Subcutaneous abdominal adipose tissue (tissue), 5 donors: ENCODE measurements around the gene KCNJ10.

Source experiments
- H3K27ac ChIP-seq: one replicate; pipeline ENCODE4 v1.7.0; 2013; ENCODE audit warnings: low read depth, mild to moderate bottlenecking, inconsistent platforms, low read length, moderate library complexity
- H3K27me3 ChIP-seq, 5 donors: one replicate each; pipeline ENCODE4 v1.7.0; 2013; ENCODE audit warnings: low read length in 5 of 5, inconsistent platforms in 1 of 5; ENCODE audit not compliant: control insufficient read depth in 5 of 5, insufficient read depth in 4 of 5
- H3K36me3 ChIP-seq, 5 donors: one replicate each; pipeline ENCODE4 v1.7.0; 2013; ENCODE audit warnings: low read length in 5 of 5; ENCODE audit not compliant: control insufficient read depth in 5 of 5, insufficient read depth in 5 of 5
- H3K4me1 ChIP-seq, 5 donors: one replicate each; pipeline ENCODE4 v1.7.0; 2013; ENCODE audit warnings: low read length in 5 of 5, mild to moderate bottlenecking in 3 of 5, moderate library complexity in 1 of 5; ENCODE audit not compliant: control insufficient read depth in 5 of 5, insufficient read depth in 5 of 5
- H3K4me3 ChIP-seq, 5 donors: one replicate each; pipeline ENCODE4 v1.7.0; 2013; ENCODE audit warnings: low read length in 5 of 5, low read depth in 1 of 5
- H3K9ac ChIP-seq, 5 donors: one replicate each; pipeline ENCODE4 v1.7.0; 2013; ENCODE audit warnings: low read length in 5 of 5, mild to moderate bottlenecking in 4 of 5, moderate library complexity in 3 of 5
- H3K9me3 ChIP-seq, 5 donors: one replicate each; pipeline ENCODE4 v1.7.0; 2013; ENCODE audit warnings: low read length in 5 of 5; ENCODE audit not compliant: control insufficient read depth in 5 of 5
- donor health status: healthy.
- donor health status: healthy.
- donor health status: healthy.
- donor health status: healthy.
- donor health status: healthy.

The KCNJ10 gene

DNA sequence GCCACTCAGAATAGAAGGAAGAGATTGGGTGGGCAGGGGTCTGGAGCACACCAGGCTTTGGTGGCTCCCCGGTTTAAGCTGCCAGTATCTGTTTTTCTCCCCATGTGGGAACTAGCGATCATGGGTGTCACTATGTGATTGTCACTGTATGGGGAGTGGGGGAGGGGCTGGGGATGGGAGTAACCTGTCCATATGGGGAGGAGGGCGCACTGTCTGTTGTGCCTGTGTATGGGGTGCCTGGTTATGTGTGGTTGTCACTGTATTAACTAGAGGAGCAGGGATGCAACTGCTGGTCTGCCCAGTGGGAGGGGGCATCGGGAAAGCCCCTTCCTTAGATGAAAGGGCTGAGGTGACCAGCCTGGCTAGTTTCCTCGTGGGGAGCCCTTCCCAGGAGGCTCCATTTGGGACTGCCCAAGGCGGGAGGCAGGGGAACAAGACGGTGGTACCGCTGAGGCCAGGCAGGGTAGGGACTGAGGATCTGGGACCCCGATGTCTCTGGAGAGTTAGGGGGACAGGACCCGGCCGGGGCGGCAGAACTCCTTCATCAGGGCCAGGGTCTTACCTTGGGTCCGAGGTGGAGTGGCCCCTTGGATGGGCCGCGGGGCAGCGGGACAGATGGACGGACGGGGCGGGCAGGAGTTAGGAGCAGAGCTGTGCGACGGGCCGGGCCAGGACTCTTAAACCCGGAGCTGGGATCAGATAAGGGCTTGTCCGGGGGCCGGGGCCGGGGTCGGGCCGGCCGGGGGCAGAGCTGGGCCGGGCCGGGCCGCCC, at the start of gene KCNJ10:
KCNJ10 (minus strand) TSS at position 701 of the 772 bp plus-strand sequence. CDS start 27,628 bp downstream, outside the sequence.
- H3K27ac ChIP-seq = no peak within 1 kb of the TSS

DNA sequence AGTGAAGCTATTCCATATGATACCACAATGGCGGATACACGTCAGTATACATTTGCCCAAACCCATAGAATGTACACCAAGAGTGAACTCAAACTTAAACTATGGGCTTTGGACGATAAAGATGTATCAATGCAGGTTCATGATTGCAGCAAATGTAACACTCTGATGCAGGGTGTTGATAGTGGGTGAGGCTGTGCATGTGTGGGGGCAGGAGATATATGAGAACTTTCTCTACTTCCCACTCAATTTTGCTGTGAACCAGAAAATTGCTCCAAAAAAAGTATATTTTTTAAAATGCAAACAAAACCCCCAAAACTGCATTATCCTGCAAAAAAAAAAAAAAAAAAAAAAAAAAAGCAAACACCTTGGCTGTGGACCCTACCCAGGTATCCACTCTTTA, 49.0 kb upstream of the KCNJ10 start:
- H3K9ac ChIP-seq = no peak overlapping the region
- no peaks in the 10 kb centered on the region for H3K36me3 ChIP-seq
- peaks cover 0 to 41% (median 34%) of the 10 kb centered on the region in 5 donors for H3K4me1 ChIP-seq
- no peak overlapping the region for H3K4me3 ChIP-seq
- H3K27me3 ChIP-seq = no peaks in the 10 kb centered on the region
- no peaks in the 10 kb centered on the region for H3K9me3 ChIP-seq
- no peak overlapping the region for H3K27ac ChIP-seq

More for the DNA sequence above, at the start of gene KCNJ10:
- H3K27me3 ChIP-seq = peaks cover 0 to 13% (median 3%) of the 10 kb centered on the region in 5 donors
- H3K9me3 ChIP-seq = no peaks in the 10 kb centered on the region
- H3K4me3 ChIP-seq = peak within 1 kb of the TSS; percentile 65 to 85 (median 79)
- no peaks in the 10 kb centered on the region for H3K36me3 ChIP-seq
- H3K9ac ChIP-seq = peak within 1 kb of the TSS in 4 of 5 donors; percentile 5 to 60 (median 42)
- peaks cover 3 to 11% (median 10%) of the 10 kb centered on the region in 5 donors for H3K4me1 ChIP-seq

DNA sequence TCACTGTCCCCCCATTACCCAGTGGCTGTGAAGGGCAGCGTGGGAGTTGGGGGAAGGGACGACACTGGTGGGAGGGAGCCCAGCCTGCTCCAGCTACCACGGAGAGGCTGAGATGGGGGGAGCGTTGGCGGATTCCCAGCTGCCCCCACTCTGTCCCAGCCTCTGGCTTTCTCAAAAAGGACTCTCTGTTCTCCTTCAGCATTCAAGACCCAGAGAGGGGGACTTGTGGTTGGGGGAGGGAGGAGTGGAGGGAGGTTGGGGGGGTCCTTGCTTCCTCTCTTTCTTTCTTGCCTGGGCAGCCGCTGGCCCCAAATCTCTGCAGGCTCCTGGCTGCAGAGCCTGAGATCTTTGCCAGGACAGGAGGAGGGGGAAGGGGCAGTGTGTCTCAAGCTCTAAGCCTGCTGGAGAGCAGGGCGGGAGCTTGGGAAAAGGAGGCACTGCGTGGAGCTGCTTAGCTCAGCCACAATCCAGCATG, 47.8 kb upstream of the KCNJ10 start:
- H3K9ac ChIP-seq = no peak overlapping the region
- peak overlapping the region; percentile 62 for H3K27ac ChIP-seq
- peaks cover 2 to 51% (median 44%) of the 10 kb centered on the region in 5 donors for H3K4me1 ChIP-seq
- H3K36me3 ChIP-seq = no peaks in the 10 kb centered on the region
- no peaks in the 10 kb centered on the region for H3K27me3 ChIP-seq
- H3K4me3 ChIP-seq = peak overlapping the region in 2 of 5 donors; percentile 45 to 48
- no peaks in the 10 kb centered on the region for H3K9me3 ChIP-seq

DNA sequence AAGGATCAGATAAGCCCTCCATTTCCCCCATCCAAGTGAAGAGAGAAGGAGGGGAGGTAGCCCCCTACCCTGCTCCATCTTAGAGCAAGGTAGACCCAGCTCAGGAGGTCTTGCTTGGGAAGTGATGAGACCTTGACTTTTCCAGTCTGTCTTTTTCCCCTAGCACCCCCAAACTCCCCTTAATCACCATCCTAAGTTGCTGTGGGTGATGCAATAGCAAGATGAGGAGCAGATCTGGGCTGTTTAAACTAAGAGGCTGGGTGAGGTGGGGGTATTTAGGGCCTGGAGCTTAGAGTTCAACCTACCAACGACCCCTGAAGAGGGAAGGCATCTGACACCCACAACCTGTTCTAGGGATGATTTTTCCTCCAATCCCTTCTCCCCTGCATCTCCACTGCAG, 47.3 kb upstream of the KCNJ10 start:
- Histone ChIP-seq H3K4me3 (peak overlapping the region in 2 of 5 donors; percentile 45 to 48), H3K4me1 (peaks cover 4 to 55% (median 49%) of the 10 kb centered on the region in 5 donors), H3K36me3 (no peaks in the 10 kb centered on the region), H3K27me3 (no peaks in the 10 kb centered on the region), H3K9ac (peak overlapping the region in 1 of 5 donors; percentile 7), H3K27ac (peak overlapping the region; percentile 62), H3K9me3 (no peaks in the 10 kb centered on the region)

DNA sequence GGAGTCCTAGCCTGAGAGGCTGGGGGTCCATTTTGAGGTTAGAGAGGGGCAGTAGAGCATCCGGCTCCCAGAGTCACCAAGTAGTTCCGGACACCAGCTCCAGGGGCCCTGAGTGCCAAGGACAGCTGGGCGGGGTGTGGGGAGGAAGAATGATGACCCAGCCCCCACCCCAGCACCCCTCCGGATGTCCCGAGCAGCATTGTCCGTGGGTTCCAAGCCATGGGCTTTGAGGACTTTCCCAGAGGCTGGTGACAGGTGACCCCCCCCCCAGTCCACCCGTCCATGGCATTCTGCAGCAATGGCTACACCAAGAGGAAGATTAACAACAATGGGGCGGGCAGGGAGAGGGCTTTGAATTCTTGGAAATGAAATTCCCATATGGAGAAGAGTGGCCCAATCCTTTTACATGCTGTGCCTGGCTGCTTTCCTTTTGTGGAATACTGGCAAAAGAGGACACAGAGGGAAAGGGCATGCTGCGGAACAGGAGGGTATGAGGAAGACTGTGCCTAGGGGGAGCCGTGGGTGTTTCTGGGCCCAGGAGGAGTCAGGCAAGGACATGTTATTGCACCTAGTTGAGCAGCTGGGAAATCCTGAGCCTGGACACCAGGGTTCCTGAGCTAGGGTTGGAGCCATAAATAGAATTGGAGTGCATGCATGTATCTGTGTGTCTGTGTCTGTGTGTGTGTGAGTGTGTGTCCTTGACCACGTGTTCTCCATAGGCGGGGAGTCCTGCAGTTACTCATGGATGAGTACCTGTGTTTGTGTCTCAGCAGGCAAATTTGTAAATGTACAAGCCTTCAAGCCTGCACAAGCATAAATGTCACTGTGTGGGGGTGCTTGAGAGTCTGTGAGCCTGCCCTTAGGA, 46.6 kb upstream of the KCNJ10 start:
- H3K9ac ChIP-seq = peak overlapping the region in 3 of 5 donors; percentile 29 to 43 (median 32)

DNA sequence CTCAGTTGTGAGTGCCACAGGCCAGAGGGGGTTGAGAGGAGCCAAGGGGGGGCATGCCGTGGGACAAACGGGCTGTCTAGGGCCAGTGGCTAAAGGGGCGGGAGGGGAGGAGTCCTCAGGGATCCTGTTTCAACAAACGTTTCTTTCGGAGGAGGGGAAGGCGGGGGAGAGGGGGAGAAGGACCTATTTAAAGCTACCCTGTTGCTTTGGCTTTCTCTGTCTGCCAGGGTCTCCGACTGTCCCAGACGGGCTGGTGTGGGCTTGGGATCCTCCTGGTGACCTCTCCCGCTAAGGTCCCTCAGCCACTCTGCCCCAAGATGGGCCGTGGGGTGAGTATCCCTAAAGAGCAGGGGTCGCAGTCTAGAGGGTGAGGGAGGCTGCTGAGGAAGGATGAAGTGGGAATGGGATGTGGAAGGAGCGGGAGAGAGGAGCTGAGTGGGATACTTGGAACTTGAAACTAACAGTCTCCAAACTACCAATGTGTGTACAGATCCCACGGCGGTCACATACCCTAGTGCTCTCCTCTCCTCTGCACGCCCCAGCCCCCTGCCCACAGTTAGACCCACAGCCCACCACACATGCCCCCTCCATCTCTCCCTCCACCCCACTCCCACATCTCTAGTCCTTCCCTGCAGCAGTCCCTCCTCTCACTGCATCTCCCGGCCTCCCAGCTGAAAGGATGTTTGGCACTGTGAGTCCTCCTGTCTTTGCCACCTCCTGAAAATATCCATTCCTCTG, 45.8 kb upstream of the KCNJ10 start, which contains the start of gene ATP1A2:
ATP1A2 (plus strand) TSS at position 215 of the 738 bp plus-strand sequence; CDS start at position 318, 103 bp downstream.
- no peaks in the 10 kb centered on the region for H3K9me3 ChIP-seq
- no peaks in the 10 kb centered on the region for H3K27me3 ChIP-seq
- peaks cover 4 to 58% (median 50%) of the 10 kb centered on the region in 5 donors for H3K4me1 ChIP-seq
- H3K36me3 ChIP-seq = no peaks in the 10 kb centered on the region
- peak within 1 kb of the TSS in 3 of 5 donors; percentile 29 to 63 (median 43) for H3K9ac ChIP-seq
- H3K27ac ChIP-seq = peak within 1 kb of the TSS; percentile 62
- H3K4me3 ChIP-seq = peak within 1 kb of the TSS; percentile 17 to 48 (median 43)

More for the DNA sequence above, 46.6 kb upstream of the KCNJ10 start:
- peak overlapping the region; percentile 62 for H3K27ac ChIP-seq
- peaks cover 4 to 58% (median 50%) of the 10 kb centered on the region in 5 donors for H3K4me1 ChIP-seq
- H3K27me3 ChIP-seq = no peaks in the 10 kb centered on the region
- H3K36me3 ChIP-seq = no peaks in the 10 kb centered on the region
- H3K4me3 ChIP-seq = peak overlapping the region; percentile 17 to 48 (median 43)
- no peaks in the 10 kb centered on the region for H3K9me3 ChIP-seq

DNA sequence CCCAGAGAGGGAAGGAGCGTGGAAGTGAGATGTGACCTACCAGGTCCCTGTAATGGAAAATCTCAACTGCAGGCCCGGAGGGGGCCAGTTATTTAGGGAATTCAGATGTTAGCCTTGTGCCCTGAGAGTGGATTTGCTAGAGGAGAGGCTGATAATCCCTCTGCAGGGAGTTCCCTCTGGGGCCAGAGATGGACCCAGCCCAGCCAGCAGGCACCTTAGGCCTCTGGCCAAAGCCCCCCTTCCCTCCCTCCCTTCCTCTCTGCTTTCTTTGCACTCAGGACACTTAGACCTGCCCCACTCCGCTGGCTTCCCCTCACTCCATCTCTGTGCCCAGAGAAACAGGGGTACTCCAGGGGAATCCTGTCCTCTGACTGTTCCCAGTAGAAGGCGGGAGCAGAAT, 44.1 kb upstream of the KCNJ10 start:
- Histone ChIP-seq H3K36me3 (no peaks in the 10 kb centered on the region), H3K4me1 (peaks cover 4 to 64% (median 51%) of the 10 kb centered on the region in 5 donors), H3K4me3 (no peak overlapping the region), H3K9me3 (no peaks in the 10 kb centered on the region), H3K9ac (no peak overlapping the region), H3K27ac (no peak overlapping the region), H3K27me3 (no peaks in the 10 kb centered on the region)

DNA sequence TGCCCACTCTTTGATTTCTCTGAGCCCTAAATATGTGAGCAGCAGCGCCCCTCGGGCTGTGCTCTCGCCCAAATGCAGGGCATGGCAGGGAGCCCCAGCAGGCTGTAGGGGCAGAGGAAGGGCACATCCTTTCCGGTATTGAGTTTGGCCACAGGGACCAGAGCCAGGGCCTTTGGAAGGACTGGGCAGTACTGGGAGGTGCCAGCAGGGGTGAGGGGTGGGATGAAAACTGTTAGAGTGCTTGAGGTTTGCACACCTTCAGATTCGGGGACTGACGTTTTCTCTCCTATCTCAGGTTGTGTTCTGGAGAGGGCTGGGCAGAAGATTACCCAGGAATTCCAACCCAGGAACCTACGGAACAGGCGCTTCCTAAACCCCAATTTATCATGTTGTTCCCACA, 43.4 kb upstream of the KCNJ10 start:
- Histone ChIP-seq H3K27me3 (no peaks in the 10 kb centered on the region), H3K9me3 (no peaks in the 10 kb centered on the region), H3K4me1 (peaks cover 4 to 63% (median 53%) of the 10 kb centered on the region in 5 donors), H3K36me3 (no peaks in the 10 kb centered on the region), H3K27ac (no peak overlapping the region), H3K4me3 (no peak overlapping the region), H3K9ac (no peak overlapping the region)

DNA sequence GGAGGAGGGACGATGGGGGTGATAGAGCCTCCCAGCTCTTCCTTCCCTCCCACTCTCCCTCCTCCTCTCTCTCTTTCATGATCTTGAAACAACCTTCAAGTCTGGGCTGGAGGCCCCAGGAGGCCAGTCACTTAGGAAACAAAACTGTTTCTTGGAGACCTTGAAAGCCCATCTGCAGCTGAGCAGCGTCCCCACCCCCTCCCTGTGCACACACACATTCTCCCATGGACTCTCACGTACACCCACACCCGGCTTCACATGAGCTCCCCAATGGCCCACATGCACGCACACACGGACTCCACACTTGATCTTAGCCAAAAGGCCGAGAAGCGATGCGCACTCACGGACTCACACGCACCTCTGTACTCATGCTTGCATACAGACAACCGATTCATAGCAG, 42.4 kb upstream of the KCNJ10 start:
- no peaks in the 10 kb centered on the region for H3K36me3 ChIP-seq
- H3K27ac ChIP-seq = no peak overlapping the region
- H3K27me3 ChIP-seq = no peaks in the 10 kb centered on the region
- no peaks in the 10 kb centered on the region for H3K9me3 ChIP-seq
- H3K4me1 ChIP-seq = peaks cover 4 to 52% (median 44%) of the 10 kb centered on the region in 5 donors
- H3K9ac ChIP-seq = no peak overlapping the region
- H3K4me3 ChIP-seq = no peak overlapping the region
